Measurements from ENCODE around the gene ZDHHC1.

DNA sequence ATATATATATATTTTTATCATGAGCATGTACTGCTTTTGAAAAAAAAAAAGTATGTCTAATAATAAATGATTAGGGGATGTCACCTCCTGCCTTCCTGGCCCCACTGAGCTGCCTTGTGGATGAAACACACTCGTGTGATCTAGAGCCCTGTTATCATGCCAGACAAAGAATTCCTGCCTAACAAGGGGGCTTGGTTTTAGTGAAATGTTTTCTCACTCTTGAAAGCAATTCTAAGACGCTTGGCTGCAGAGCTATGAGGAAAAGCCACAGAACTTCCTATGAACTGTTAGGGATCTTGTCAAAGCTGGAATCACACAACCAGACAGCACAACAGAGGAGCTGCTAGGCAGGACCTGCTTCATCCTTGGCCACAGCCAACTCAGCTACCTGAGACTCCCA lies 4.0 kb downstream of the ZDHHC1 start:
- TF ChIP-seq CTCF (IDR thresholded peaks at IDR 0.05): no peak
- no peak for TF ChIP-seq POLR2AphosphoS5 (IDR thresholded peaks at IDR 0.05)
- no peak for TF ChIP-seq POLR2A (IDR thresholded peaks at IDR 0.05)

Data from prostate gland (tissue), 2 donors.